GM10248 (cell line): ENCODE measurements around the gene RALGPS1.
"Not testable (repeated sequence)": the region's sequence is repeated elsewhere in the genome, so short reads cannot be mapped to it uniquely, and the experiment has no call there.

Experiments
- CTCF ChIA-PET: fragments of 300-600 bp; sonication (Branson Sonifier 250); formaldehyde crosslinking; extraction: SDS; loops from one replicate; lab custom pipeline; 2021; ENCODE audit warnings: antibody characterized with exemption; lab: Yijun Ruan, JAX
- POLR2A ChIA-PET: fragments of 350-650 bp; sonication (Branson Sonifier 250); formaldehyde crosslinking; extraction: SDS; loops from one replicate; lab custom pipeline; 2020; ENCODE audit warnings: antibody characterized with exemption; lab: Yijun Ruan, JAX
- DNase-seq: peaks from one replicate; pipeline ENCODE4 v3.0.0; 2012; ENCODE audit errors: extremely low spot score
- TF ChIP-seq, protein P1 (sequence below): IDR thresholded peaks from 2 replicates; pipeline ENCODE4 v1.5.1; 2012; ENCODE audit warnings: mild to moderate bottlenecking, low read depth; ENCODE audit errors: extremely low read depth, missing control alignments, control extremely low read depth

The RALGPS1 gene

DNA sequence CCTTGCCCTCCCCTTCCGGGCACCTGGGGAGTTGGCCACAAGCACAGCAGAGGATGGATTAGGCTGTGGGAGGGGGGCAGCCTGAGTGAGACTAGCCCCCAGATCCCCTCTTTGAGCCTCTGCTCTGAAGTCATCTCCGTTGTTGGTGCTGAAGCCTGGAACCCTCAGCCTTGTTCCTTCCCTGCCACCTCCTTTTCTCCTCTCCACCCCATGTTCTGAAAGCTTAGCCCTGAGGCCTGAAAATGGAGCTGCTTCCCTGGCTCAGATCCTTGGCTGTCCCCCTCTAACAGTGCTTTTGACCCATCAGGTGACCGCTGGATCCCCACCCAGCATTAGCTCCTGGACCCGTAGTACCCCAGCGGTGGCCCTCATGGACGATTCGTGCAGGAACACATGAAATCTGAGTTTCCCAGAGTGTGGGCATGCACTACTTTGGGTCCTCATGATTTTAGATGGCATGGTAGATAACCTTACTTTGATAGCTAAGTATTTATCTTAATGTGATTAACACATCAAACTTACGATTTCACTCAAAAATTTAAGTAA is 229.4 kb downstream of the RALGPS1 start:
- ChIA-PET POLR2A (no interaction called here), CTCF (interaction anchor here (0.7 to 1.3 kb wide), 3 partner anchors 10 to 21 kb away, joined by 3 to 4 read pairs (median 3); no protein-coding TSS in a partner anchor)
- TF ChIP-seq, protein P1, sequence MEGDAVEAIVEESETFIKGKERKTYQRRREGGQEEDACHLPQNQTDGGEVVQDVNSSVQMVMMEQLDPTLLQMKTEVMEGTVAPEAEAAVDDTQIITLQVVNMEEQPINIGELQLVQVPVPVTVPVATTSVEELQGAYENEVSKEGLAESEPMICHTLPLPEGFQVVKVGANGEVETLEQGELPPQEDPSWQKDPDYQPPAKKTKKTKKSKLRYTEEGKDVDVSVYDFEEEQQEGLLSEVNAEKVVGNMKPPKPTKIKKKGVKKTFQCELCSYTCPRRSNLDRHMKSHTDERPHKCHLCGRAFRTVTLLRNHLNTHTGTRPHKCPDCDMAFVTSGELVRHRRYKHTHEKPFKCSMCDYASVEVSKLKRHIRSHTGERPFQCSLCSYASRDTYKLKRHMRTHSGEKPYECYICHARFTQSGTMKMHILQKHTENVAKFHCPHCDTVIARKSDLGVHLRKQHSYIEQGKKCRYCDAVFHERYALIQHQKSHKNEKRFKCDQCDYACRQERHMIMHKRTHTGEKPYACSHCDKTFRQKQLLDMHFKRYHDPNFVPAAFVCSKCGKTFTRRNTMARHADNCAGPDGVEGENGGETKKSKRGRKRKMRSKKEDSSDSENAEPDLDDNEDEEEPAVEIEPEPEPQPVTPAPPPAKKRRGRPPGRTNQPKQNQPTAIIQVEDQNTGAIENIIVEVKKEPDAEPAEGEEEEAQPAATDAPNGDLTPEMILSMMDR: no peak
- DNase-seq: no peak

DNA sequence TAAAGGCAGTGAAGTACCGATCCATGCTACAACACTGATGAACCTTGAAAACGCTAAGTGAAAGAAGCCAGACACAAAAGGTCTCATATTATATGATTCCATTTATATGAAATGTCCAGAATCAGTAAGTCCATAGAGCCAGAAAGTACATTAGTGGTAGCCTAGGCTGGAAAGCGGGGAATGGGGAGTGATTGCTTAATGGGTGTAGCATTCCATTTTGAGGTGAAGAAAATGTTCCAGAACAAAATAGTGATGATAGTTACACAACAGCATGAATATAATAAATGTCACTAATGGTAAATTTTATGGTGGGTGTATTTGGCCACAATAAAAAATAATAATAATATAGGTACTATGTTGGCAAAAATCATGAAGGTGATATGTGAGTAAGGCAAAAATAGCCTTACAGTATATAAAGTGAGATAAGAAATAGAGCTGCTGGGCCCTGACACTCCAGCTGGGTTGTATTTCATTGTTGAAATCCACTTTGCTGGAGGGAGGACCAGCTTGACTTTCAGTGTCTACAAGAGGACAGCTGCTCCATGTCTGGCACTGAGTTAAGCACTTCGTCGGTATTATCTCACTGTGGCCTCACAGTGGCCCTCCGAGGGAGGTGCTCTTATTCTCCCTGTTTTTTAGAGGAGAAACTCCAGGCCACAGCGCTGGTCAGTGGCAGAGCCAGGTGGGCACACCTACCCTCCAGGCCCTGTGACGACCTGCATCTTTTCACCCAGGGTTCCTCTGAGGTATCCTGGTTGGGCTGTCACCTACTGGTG is 230.3 kb downstream of the RALGPS1 start:
- POLR2A ChIA-PET: no interaction called here
- no peak for DNase-seq
- TF ChIP-seq, protein P1: no peak
- CTCF ChIA-PET: no interaction called here

DNA sequence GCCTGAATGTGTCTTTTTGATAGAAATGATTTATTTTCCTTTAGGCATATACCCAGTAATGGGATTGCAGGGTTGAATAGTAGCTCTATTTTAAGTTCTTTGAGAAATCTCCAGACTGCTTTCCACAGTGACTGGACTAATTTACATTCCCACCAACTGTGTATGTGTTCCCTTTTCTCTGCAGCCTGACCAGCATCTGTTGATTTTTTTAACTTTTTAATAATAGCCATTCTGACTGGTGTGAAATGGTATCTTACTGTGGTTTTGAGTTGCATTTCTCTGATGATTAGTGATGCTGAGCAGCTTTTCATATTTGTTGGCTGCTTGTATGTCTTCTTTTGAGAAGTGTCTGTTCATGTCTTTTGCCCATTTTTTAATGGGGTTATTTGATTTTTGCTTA is 232.3 kb downstream of the RALGPS1 start:
- DNase-seq, POLR2A ChIA-PET: not testable (repeated sequence)
- CTCF ChIA-PET: interaction anchor here (1.0 to 1.8 kb wide), 4 partner anchors 8 to 52 kb away, joined by 3 to 4 read pairs (median 4); no protein-coding TSS in a partner anchor

DNA sequence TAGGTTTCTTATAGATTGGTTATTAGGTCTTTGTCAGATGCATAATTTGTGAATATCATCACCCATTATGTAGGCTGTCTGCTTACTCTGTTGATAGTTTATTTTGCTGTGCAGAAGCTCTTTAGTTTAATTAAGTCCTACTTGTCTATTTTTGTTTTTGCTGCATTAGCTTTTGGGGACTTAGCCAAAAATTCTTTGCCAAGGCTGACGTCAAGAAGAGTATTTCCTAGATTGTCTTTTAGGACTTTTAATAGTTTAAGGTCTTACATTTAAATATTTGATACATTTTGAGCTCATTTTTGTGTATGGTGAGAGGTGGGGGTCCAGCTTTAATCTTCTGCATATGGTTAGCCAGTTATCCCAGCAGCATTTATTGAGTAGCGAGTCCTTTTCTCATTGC is 232.7 kb downstream of the RALGPS1 start:
- POLR2A ChIA-PET: no interaction called here
- CTCF ChIA-PET: interaction anchor here (1.0 to 1.8 kb wide), 4 partner anchors 9 to 51 kb away, joined by 3 to 4 read pairs (median 4); no protein-coding TSS in a partner anchor

DNA sequence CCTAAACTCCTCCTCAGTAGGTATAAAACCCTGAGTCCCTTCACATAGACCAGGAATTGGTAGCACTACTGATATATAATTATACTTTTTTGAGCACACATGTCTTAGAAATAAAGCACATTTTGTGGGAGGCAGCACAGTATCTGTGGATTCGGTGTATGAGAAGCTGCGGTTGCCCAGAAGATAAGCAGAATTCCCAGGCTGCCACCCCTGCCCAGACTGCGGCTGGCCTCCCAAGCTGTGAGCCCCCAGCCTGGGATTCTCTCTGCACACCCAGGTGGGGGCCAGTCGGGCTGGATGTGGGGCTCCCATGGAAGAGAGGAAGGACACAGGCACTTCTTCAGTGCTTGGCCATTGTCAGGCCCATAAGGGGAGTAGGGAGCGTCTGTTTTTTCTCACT is 233.4 kb downstream of the RALGPS1 start:
- DNase-seq: no peak
- TF ChIP-seq, protein P1: no peak
- ChIA-PET CTCF (interaction anchor here (1.2 kb wide), 1 partner anchor 200 kb away, joined by 3 read pairs; no protein-coding TSS in a partner anchor), POLR2A (no interaction called here)

More for the DNA sequence above, 232.7 kb downstream of the RALGPS1 start:
- DNase-seq: no peak
- TF ChIP-seq, protein P1: no peak

DNA sequence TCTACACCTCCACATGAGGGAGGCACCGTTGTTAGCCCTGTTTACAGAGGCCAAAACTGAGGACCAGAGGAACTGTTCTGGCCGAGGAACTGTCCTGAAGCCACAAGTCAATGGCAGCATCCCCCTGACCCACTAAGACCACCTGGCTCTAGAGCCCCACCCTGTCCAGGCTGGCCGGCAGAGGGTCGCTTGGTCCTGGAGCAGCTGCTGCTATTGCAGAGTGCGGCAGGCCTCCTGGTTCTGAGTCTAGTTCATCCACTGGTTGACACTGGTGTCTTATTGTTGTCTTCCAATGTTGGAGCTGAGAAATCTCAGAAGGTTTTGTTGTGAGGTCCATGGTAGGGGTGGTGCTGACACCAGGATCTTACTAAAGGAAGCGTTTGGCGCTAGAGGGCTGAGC is 234.4 kb downstream of the RALGPS1 start:
- ChIA-PET CTCF (interaction anchor here (1.0 to 3.2 kb wide), 5 partner anchors 14 to 201 kb away, joined by 3 to 11 read pairs (median 3); no protein-coding TSS in a partner anchor), POLR2A (no interaction called here)
- TF ChIP-seq, protein P1: no peak
- DNase-seq: no peak
